ENCODE measurements around the gene EPN2.

DNA sequence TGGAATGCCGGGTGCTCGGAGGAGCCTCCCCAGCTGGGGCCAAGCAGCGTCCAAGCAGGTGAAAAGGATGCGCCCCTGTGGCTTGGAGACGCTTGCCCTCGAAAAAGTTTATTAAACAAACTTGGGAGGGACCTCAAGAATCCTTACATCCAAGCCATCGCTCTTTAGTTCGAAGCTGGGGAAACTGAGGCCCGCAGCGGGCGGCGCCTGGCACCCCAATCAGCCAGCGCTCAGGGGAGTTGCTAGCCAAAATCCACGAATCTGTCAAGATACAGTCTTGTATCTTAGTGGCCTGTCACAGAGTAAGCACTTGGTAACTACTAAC lies 125.9 kb downstream of the EPN2 start:
- no peak for TF ChIP-seq POLR2A (IDR thresholded peaks at IDR 0.05)
- TF ChIP-seq, protein P1, sequence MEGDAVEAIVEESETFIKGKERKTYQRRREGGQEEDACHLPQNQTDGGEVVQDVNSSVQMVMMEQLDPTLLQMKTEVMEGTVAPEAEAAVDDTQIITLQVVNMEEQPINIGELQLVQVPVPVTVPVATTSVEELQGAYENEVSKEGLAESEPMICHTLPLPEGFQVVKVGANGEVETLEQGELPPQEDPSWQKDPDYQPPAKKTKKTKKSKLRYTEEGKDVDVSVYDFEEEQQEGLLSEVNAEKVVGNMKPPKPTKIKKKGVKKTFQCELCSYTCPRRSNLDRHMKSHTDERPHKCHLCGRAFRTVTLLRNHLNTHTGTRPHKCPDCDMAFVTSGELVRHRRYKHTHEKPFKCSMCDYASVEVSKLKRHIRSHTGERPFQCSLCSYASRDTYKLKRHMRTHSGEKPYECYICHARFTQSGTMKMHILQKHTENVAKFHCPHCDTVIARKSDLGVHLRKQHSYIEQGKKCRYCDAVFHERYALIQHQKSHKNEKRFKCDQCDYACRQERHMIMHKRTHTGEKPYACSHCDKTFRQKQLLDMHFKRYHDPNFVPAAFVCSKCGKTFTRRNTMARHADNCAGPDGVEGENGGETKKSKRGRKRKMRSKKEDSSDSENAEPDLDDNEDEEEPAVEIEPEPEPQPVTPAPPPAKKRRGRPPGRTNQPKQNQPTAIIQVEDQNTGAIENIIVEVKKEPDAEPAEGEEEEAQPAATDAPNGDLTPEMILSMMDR (IDR thresholded peaks at IDR 0.05), result no peak

All from thyroid gland (tissue), 4 donors.